Adrenal gland (tissue), 5 donors: ENCODE results near the gene LTC4S.

Experiments used
- POLR2A ChIP-seq, 2 donors: fragments of 450-650 bp; IDR thresholded peaks; one replicate each; pipeline ENCODE4 v1.6.1; 2017; ENCODE audit warnings: antibody characterized with exemption in 2 of 2, mild to moderate bottlenecking in 2 of 2, moderate library complexity in 1 of 2
- TF ChIP-seq, protein P1 (sequence below), 6 experiments: fragments of 450-650 bp in 4 of 6; fragments of 200-600 bp in 2 of 6; sonication (generic) in 1 of 6; IDR thresholded peaks; 1 replicate in 5 of 6; 2 replicates in 1 of 6; pipeline versions ENCODE4 v1.5.1 to v1.8.0; 2016 to 2021; ENCODE audit warnings: antibody characterized with exemption in 6 of 6, mild to moderate bottlenecking in 2 of 6, moderate library complexity in 1 of 6
- donor health status: DM: no; HTN: no; CAD: no.

DNA sequence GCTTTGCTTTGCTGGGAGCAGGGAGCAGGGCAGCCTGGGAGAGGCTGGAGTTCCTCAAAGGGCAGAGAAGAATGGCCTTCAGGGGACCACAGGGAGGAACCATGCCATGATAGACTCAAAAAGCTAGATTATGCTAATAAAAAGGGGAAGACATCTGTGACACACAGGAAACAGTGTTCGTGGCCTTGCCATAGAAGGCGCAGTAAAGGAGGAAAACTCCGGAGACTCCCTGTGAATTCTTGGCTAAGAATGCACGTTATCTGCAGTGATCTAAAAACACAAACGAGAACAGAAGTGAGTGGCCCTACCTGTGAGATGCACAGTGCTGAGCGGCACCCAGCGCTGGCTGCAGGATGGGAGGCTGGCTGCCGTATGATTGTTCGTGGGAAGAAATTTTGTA is 15.9 kb upstream of the LTC4S start:
- TF ChIP-seq, protein P1, sequence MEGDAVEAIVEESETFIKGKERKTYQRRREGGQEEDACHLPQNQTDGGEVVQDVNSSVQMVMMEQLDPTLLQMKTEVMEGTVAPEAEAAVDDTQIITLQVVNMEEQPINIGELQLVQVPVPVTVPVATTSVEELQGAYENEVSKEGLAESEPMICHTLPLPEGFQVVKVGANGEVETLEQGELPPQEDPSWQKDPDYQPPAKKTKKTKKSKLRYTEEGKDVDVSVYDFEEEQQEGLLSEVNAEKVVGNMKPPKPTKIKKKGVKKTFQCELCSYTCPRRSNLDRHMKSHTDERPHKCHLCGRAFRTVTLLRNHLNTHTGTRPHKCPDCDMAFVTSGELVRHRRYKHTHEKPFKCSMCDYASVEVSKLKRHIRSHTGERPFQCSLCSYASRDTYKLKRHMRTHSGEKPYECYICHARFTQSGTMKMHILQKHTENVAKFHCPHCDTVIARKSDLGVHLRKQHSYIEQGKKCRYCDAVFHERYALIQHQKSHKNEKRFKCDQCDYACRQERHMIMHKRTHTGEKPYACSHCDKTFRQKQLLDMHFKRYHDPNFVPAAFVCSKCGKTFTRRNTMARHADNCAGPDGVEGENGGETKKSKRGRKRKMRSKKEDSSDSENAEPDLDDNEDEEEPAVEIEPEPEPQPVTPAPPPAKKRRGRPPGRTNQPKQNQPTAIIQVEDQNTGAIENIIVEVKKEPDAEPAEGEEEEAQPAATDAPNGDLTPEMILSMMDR (IDR thresholded peaks at IDR 0.05), result no peak
- TF ChIP-seq POLR2A (IDR thresholded peaks at IDR 0.05), result no peak
